Suprapubic skin (tissue), 4 donors: ENCODE data around the gene BMP10. TPM values are rescaled to one million over a fixed set of nuclear protein-coding genes. Genes with fewer than 3 reads are reported as not detected.

ENCODE experiments used
- DNase-seq, 2 donors: peaks; one replicate each; pipeline ENCODE4 v3.0.0-alpha.2; 2019; ENCODE audit warnings: low spot score in 2 of 2
- H3K27ac ChIP-seq: fragments of 200-600 bp; sonication (generic); one replicate; pipeline ENCODE4 v1.5.1; 2019
- H3K27me3 ChIP-seq: fragments of 200-600 bp; sonication (generic); one replicate; pipeline ENCODE4 v1.5.1; 2019
- H3K36me3 ChIP-seq: fragments of 200-600 bp; sonication (generic); one replicate; pipeline ENCODE4 v1.5.1; 2019
- H3K4me1 ChIP-seq: fragments of 200-600 bp; sonication (generic); one replicate; pipeline ENCODE4 v1.5.1; 2019
- H3K4me3 ChIP-seq: fragments of 200-600 bp; sonication (generic); one replicate; pipeline ENCODE4 v1.5.1; 2019; ENCODE audit warnings: mild to moderate bottlenecking
- H3K9me3 ChIP-seq: fragments of 200-600 bp; sonication (generic); one replicate; pipeline ENCODE4 v1.5.1; 2019
- CTCF ChIP-seq, 2 donors: fragments of 200-600 bp in 1 of 2; fragments of 450-650 bp in 1 of 2; sonication (generic) in 1 of 2; IDR thresholded peaks; one replicate each; pipeline ENCODE4 v1.5.1; 2016 to 2019; ENCODE audit warnings: antibody characterized with exemption in 2 of 2, mild to moderate bottlenecking in 1 of 2, moderate library complexity in 1 of 2
- EP300 ChIP-seq: sonication (generic); formaldehyde crosslinking; IDR thresholded peaks from one replicate; pipeline ENCODE4 v1.6.1; 2017; ENCODE audit warnings: antibody characterized with exemption
- POLR2A ChIP-seq, 2 donors: fragments of 450-650 bp; IDR thresholded peaks; one replicate each; pipeline ENCODE4 v1.6.1; 2017; ENCODE audit warnings: antibody characterized with exemption in 2 of 2, mild to moderate bottlenecking in 2 of 2, moderate library complexity in 2 of 2
- POLR2AphosphoS5 ChIP-seq, 3 donors: sonication (generic); formaldehyde crosslinking; IDR thresholded peaks; one replicate each; pipeline ENCODE4 v1.6.1; 2017; ENCODE audit warnings: antibody characterized with exemption in 3 of 3
- WGBS: methylation state at CpG from one replicate; pipeline ENCODE4 v1.1.5; 2018; 5-methylcytosine and 5-hydroxymethylcytosine counted together
- total RNA-seq, 4 donors: library from RNA; depleted of rRNA; stranded (reverse); fragments of >200 nt; gene quantifications; one replicate each; pipeline ENCODE4 v1.1.0, GENCODE V29; 2016

The BMP10 gene
- total RNA-seq, 4 donors from 2014 or later, result not detected

- WGBS, result 14% methylated on average over 2 of the region's 2 CpGs
- Histone ChIP-seq H3K27ac (no peak overlapping the region), H3K4me3 (no peak overlapping the region), H3K36me3 (no peaks in the 10 kb centered on the region), H3K9me3 (no peaks in the 10 kb centered on the region), H3K27me3 (no peaks in the 10 kb centered on the region), H3K4me1 (no peaks in the 10 kb centered on the region)
- TF ChIP-seq POLR2A (IDR thresholded peaks at IDR 0.05), result no peak
- no peak for TF ChIP-seq CTCF (IDR thresholded peaks at IDR 0.05)
- no peak for TF ChIP-seq POLR2AphosphoS5 (IDR thresholded peaks at IDR 0.05)
- no peak for TF ChIP-seq EP300
- DNase-seq, result no peak
Measured at GRCh38 chr2:68870215-68870614, 982 bp downstream of the BMP10 start.

- no peaks in the 10 kb centered on the region for H3K4me1 ChIP-seq
- H3K27ac ChIP-seq, result no peak overlapping the region
- H3K9me3 ChIP-seq, result no peaks in the 10 kb centered on the region
- H3K4me3 ChIP-seq, result no peak overlapping the region
- H3K36me3 ChIP-seq, result no peaks in the 10 kb centered on the region
- DNase-seq, result no peak
- no peak for TF ChIP-seq EP300
- no peak for TF ChIP-seq POLR2A (IDR thresholded peaks at IDR 0.05)
- TF ChIP-seq CTCF (IDR thresholded peaks at IDR 0.05), result no peak
- no peak for TF ChIP-seq POLR2AphosphoS5 (IDR thresholded peaks at IDR 0.05)
- no peaks in the 10 kb centered on the region for H3K27me3 ChIP-seq
Measured at GRCh38 chr2:68865108-68865507, 6.1 kb downstream of the BMP10 start.

- H3K27me3 ChIP-seq, result no peaks in the 10 kb centered on the region
- H3K4me1 ChIP-seq, result no peaks in the 10 kb centered on the region
- WGBS, result 77% methylated on average over 2 of the region's 2 CpGs
- H3K27ac ChIP-seq, result no peak overlapping the region
- TF ChIP-seq CTCF (IDR thresholded peaks at IDR 0.05) (no peak), EP300 (no peak), POLR2AphosphoS5 (IDR thresholded peaks at IDR 0.05) (no peak), POLR2A (IDR thresholded peaks at IDR 0.05) (no peak)
- DNase-seq, result no peak
- H3K9me3 ChIP-seq, result no peaks in the 10 kb centered on the region
- H3K4me3 ChIP-seq, result no peak overlapping the region
- no peaks in the 10 kb centered on the region for H3K36me3 ChIP-seq
Measured at GRCh38 chr2:68863996-68864395, 7.2 kb downstream of the BMP10 start.

GRCh38 chr2:68862889-68863288 lies 8.3 kb downstream of the BMP10 start:
- Histone ChIP-seq H3K4me3 (no peak overlapping the region), H3K36me3 (no peaks in the 10 kb centered on the region), H3K27me3 (no peaks in the 10 kb centered on the region), H3K4me1 (no peaks in the 10 kb centered on the region), H3K27ac (no peak overlapping the region), H3K9me3 (no peaks in the 10 kb centered on the region)
- 79% methylated on average over 7 of the region's 7 CpGs for WGBS
- TF ChIP-seq CTCF (IDR thresholded peaks at IDR 0.05) (no peak), EP300 (no peak), POLR2AphosphoS5 (IDR thresholded peaks at IDR 0.05) (no peak), POLR2A (IDR thresholded peaks at IDR 0.05) (no peak)
- no peak for DNase-seq

GRCh38 chr2:68861330-68861729 lies 9.9 kb downstream of the BMP10 start:
- Histone ChIP-seq H3K4me1 (no peaks in the 10 kb centered on the region), H3K4me3 (no peak overlapping the region), H3K27me3 (no peaks in the 10 kb centered on the region), H3K27ac (no peak overlapping the region), H3K9me3 (no peaks in the 10 kb centered on the region), H3K36me3 (no peaks in the 10 kb centered on the region)
- no peak for DNase-seq
- TF ChIP-seq POLR2AphosphoS5 (IDR thresholded peaks at IDR 0.05) (no peak), CTCF (IDR thresholded peaks at IDR 0.05) (no peak)
